Omental fat pad (tissue), 4 donors: Measurements from ENCODE around the gene PXK. TPM values are rescaled to one million over a fixed set of nuclear protein-coding genes. Genes with fewer than 3 reads are reported as not detected.
A peak's percentile ranks its signal among the peaks of the same experiment; 100 is the strongest.

Source experiments
- ATAC-seq: fragments of 150-250 bp; one replicate; pipeline ENCODE4 v1.9.1; 2016; ENCODE audit warnings: mild to moderate bottlenecking, moderate library complexity; ENCODE audit not compliant: low FRiP score
- DNase-seq: peaks from one replicate; pipeline ENCODE4 v3.0.0-alpha.2; 2019; ENCODE audit warnings: low spot score
- total RNA-seq, 4 donors: library from RNA; depleted of rRNA; stranded (reverse); fragments of >200 nt; gene quantifications; one replicate each; pipeline ENCODE4 v1.1.0, GENCODE V29; 2016
- TF ChIP-seq, protein P1 (sequence below), 3 donors: fragments of 450-650 bp; IDR thresholded peaks; one replicate each; pipeline ENCODE4 v1.5.1; 2016 to 2017; ENCODE audit warnings: antibody characterized with exemption in 3 of 3, mild to moderate bottlenecking in 3 of 3, moderate library complexity in 2 of 3

The PXK gene
- total RNA-seq, 4 donors from 2014 or later: 25.3 to 51.2 (median 39.3) TPM

DNA sequence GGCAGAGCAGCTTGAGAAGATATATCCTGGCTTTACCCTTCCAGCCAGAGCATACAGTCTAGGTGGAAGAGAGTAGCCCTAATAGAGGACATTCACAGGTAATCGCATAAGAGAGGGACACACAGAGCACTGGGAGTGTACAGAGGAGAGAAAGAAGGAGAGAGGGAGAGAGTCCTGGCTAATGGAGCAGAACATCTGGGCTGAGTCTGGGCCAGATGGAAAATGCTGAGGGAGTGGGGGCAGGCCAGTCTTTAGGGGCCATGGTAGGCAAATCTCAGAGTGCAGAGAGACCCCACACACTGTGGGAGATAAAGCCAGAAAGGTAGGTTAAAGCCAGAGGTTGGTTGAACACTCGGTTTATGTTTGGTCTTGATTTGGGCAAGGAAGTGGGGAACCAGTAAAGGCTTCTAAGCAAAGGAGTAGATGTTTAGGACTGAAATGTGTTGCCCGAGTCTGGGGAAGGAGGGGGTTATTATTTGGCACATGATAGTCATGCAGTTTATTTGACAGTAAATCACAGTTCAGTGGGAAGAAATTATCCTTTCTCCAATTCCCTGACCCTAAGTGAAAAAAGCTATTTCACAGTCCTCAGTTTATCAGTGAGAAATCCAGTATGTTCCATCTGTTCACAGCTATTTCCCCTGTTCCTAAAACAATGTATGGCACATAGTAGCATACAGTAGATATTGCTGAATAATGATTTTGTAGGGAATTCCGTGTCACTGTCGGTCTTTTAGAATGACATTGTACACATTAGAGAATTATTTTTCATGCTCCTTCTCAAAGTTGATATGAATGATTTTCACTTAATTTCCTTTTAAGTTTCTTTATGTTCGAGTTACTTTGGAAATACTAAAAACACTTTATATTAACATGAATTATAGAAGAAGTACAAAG is 55.2 kb downstream of the PXK start:
- ATAC-seq (no peak), DNase-seq (no peak)

DNA sequence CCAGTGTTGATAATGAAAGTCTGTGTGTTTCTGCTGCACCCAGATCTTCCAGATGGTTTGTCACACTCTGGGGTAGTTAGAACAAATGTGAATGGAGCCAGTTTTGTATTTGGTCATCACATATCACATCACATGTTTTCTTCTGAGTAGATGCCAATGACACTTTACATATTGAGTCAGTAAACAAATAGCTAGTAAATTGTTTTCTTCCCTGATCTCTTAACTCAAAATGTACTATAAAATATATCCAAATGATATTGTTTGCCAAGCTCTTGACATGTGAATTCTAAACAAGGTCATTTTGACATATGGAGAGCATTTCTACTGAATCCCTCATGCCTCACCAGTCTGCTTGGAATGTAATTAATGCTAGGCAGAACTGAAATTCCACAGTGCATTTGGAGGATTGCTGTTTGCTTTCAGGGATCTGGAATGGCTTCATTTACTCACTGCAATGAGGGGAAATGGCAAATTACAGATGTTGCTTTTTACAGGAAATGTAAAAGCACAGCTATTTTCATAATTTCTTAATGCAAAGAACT is 55.9 kb downstream of the PXK start:
- TF ChIP-seq, protein P1, sequence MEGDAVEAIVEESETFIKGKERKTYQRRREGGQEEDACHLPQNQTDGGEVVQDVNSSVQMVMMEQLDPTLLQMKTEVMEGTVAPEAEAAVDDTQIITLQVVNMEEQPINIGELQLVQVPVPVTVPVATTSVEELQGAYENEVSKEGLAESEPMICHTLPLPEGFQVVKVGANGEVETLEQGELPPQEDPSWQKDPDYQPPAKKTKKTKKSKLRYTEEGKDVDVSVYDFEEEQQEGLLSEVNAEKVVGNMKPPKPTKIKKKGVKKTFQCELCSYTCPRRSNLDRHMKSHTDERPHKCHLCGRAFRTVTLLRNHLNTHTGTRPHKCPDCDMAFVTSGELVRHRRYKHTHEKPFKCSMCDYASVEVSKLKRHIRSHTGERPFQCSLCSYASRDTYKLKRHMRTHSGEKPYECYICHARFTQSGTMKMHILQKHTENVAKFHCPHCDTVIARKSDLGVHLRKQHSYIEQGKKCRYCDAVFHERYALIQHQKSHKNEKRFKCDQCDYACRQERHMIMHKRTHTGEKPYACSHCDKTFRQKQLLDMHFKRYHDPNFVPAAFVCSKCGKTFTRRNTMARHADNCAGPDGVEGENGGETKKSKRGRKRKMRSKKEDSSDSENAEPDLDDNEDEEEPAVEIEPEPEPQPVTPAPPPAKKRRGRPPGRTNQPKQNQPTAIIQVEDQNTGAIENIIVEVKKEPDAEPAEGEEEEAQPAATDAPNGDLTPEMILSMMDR (IDR thresholded peaks at IDR 0.05): no peak
- DNase-seq (no peak), ATAC-seq (no peak)

More for the DNA sequence above, 55.2 kb downstream of the PXK start:
- TF ChIP-seq, protein P1 (IDR thresholded peaks at IDR 0.05): no peak

DNA sequence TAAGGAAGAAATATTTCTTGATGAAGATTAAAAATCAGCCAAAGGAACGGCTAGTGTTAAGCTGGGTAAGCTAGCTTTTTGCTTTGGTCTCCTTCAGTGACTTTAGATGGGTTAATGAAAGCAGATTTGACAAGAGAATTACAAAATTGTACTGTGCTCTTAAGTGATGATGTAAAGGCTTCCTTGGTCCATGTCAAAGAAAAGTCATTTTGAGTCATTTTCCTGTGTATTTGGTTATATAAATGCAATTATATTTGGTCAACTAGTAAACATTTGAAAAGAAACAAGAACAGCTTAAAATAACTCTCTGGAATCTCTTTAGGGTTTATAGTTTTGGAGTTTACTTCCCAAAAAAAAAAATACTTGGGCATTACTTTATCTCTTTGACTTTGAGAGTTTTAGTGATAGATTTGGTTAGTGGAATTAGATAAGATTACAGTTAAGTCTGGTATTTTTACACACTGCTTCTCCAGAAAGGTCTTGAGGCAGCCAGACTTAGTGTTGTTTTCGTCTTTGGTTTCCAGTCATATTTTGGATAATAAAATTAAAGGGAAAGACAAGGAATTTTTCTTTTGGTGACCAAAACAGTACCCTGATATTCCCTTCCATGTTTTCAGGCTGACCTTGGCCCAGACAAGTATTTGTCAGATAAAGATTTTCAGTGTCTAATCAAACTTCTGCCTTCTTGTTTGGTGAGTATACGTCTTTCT is 58.6 kb downstream of the PXK start:
- TF ChIP-seq, protein P1 (IDR thresholded peaks at IDR 0.05): no peak
- ATAC-seq (no peak), DNase-seq (no peak)

DNA sequence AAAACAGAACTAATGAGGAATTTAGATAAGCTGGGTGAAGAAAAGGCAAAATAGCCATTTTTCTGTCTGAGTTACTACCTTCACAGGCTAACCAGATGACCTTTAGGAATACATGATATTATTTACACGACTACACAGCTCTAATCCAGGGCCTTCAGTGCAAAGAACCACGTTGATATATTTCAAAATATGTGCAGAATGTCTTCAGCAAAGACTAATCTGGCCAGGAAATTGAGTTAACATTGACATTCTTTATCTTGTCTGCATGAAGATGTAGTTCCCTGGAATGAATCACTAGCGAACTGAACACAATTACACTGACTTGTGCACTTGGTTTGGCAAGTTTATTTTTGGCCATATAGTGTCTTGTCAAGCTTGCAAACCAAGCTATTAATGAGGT is 59.5 kb downstream of the PXK start:
- peak; percentile 33 for ATAC-seq
- TF ChIP-seq, protein P1 (IDR thresholded peaks at IDR 0.05): no peak

DNA sequence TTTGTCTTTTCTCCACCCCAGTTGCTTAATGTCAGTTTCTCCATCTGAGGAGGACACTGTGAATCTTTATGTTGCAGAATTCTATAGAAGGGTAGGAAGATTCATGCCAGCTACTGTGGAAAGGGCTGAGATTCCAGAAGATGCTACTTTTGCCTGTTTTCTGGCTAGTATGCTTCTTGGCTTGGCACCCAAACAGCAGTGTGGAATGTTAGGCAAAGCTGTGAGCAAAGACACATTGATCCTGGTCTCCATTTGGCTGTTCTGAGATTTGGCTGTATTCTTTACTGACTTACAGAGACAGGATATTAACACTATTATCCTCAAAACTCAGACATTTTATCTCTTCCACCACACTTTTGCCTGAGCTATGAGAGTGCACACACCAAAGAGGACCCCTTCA is 61.6 kb downstream of the PXK start:
- no peak for DNase-seq
- no peak for ATAC-seq
- TF ChIP-seq, protein P1 (IDR thresholded peaks at IDR 0.05): no peak

More for the DNA sequence above, 59.5 kb downstream of the PXK start:
- no peak for DNase-seq

DNA sequence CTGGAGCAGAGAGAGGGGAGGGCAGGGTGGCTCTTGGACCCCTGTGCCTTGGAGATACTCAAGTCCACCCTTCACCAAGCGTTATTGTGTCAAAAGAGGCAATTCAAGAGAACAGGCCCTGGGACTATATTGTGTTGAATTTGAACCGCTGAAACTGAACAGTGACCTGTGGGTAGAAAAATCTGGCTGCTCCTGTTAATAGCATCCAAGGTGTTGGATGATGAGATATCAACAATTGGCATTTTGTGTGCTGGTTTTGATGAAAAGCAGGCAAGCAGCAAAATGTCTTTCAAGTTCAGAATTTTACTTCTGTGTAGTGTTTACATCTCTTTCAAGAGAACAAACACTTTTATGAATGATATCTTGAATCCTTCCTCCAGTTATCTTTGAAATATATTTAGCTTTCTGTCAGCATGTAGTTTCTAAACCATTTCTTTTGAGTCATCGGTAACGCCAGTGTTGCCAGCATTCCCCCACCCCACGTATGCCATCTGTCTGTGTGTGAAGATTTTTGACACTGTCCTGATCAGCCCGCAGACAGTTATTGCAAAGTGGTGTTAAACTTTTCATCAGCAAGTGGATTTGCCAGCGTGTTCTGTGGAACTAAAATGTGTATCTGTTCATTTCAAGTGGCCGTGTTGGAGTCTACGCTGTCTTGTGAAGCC is 66.1 kb downstream of the PXK start:
- TF ChIP-seq, protein P1 (IDR thresholded peaks at IDR 0.05): no peak
- no peak for DNase-seq
- no peak for ATAC-seq
